ENCODE measurements around the gene PIK3C3. TPM values are rescaled to one million over a fixed set of nuclear protein-coding genes. Genes with fewer than 3 reads are reported as not detected.
"Not testable (repeated sequence)": the region's sequence is repeated elsewhere in the genome, so short reads cannot be mapped to it uniquely, and the experiment has no call there.

The PIK3C3 gene
- total RNA-seq, 1 donor from 2014 or later, result 62.2 TPM

DNA sequence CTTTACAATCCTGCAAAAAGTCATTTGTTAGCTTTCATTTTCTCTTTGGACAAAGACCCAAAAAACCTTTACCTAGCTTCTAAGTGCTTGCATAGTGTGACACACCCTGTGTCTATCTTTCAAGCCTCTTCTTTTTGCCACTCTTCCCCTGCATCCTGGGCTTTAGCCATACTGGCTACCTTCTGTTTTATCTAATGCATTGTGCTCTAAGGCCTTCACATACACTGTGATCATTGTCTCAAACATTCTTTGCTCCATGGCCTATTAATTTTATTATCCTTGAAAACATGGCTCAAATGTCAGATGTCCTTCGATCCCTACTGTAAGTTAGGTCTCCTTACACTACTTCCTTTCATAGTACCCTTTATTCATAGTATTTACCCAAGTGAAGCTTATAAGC lies 84.4 kb downstream of the PIK3C3 start:
- DNase-seq (ENCODE audit: low read depth), result no peak

DNA sequence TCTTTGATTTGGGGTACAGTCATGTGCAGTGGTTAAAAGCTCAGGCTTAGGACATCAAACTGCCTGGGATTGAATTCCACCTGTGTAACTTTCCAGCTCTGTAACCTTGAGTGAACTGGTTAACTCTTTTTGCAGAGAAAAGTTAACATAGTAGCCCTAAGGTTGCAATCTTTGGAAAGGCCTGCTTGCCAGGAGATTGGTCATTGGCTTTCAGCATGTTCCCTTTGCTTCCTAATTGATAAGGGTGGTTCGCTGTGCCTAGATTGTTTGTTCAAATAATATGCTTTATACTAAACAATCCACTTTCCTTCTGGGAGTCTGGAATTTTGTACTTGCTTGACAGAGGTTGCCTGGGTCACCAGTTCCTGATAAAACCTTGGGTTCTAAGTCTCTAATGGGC lies 86.8 kb downstream of the PIK3C3 start:
- no peak for DNase-seq (ENCODE audit: low read depth)
- TF ChIP-seq, protein P1, sequence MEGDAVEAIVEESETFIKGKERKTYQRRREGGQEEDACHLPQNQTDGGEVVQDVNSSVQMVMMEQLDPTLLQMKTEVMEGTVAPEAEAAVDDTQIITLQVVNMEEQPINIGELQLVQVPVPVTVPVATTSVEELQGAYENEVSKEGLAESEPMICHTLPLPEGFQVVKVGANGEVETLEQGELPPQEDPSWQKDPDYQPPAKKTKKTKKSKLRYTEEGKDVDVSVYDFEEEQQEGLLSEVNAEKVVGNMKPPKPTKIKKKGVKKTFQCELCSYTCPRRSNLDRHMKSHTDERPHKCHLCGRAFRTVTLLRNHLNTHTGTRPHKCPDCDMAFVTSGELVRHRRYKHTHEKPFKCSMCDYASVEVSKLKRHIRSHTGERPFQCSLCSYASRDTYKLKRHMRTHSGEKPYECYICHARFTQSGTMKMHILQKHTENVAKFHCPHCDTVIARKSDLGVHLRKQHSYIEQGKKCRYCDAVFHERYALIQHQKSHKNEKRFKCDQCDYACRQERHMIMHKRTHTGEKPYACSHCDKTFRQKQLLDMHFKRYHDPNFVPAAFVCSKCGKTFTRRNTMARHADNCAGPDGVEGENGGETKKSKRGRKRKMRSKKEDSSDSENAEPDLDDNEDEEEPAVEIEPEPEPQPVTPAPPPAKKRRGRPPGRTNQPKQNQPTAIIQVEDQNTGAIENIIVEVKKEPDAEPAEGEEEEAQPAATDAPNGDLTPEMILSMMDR (conservative IDR thresholded peaks at IDR 0.05; ENCODE audit: low read depth, low read length), result no peak
- no peak overlapping the region for H3K4me3 ChIP-seq (ENCODE audit: low read depth, low read length)

More for the DNA sequence above, 84.4 kb downstream of the PIK3C3 start:
- no peak overlapping the region for H3K4me3 ChIP-seq (ENCODE audit: low read depth, low read length)
- TF ChIP-seq, protein P1 (conservative IDR thresholded peaks at IDR 0.05; ENCODE audit: low read depth, low read length), result no peak

DNA sequence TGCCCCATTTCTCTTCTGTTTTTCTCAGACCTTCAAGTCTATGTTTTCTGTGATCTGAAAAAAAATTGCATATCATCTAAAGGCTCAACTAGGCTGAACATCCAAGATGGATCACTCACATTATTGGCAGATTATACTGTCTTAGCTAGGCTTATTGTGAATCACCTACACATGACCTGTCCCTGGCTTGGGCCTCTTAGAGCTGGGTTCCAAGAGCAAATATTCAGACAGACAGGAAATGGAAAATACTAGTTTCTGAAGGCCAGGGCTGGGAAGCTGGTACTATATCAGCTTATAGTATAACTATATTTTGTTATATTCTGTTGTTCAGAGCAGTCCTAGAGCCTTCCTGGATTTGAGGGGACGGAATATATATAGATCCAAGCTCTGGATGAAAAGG lies 90.3 kb downstream of the PIK3C3 start:
- no peak for DNase-seq (ENCODE audit: low read depth)
- no peak overlapping the region for H3K4me3 ChIP-seq (ENCODE audit: low read depth, low read length)
- TF ChIP-seq, protein P1 (conservative IDR thresholded peaks at IDR 0.05; ENCODE audit: low read depth, low read length), result no peak

DNA sequence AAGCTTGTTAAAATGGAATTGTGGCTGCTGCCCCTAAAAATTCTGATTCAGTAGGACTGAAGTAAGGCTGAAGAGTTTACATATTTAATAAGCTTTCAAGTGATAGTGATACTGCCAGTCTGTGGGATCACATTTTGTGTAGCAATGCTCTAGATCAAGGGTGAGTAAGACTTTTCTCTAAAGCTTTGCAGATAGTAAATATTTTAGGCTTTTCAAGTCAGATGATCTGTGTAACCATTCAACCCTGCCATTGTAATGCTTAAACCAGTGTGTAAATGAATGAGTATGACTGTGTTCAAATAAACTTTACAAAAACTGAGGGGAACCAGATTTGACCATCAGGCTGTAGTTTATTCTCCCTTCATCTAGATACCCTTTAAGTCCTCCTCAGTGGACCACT lies 92.7 kb downstream of the PIK3C3 start:
- TF ChIP-seq, protein P1 (conservative IDR thresholded peaks at IDR 0.05; ENCODE audit: low read depth, low read length), result no peak
- peak; percentile 61 for DNase-seq (ENCODE audit: low read depth)
- no peak overlapping the region for H3K4me3 ChIP-seq (ENCODE audit: low read depth, low read length)

DNA sequence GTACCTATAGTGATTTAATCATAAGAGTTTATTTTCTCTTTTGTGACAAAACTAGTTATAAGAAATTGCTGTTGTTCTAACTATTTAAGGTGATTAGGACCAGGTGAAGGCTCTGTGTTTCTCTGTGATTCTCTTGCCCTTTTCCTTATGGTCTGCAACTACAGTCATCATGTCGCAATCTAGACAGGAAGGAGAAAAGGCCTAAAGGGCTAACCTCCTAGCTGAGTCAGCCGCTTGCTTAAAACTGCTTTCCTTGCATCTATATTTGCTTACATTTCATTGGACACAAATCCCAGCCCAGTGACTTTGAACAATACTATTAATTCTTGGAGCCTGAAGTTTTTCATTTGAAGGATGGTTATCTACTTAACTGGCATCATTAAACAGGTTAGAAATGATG lies 93.1 kb downstream of the PIK3C3 start:
- peak; percentile 84 for DNase-seq (ENCODE audit: low read depth)
- TF ChIP-seq, protein P1 (conservative IDR thresholded peaks at IDR 0.05; ENCODE audit: low read depth, low read length), result no peak
- no peak overlapping the region for H3K4me3 ChIP-seq (ENCODE audit: low read depth, low read length)

DNA sequence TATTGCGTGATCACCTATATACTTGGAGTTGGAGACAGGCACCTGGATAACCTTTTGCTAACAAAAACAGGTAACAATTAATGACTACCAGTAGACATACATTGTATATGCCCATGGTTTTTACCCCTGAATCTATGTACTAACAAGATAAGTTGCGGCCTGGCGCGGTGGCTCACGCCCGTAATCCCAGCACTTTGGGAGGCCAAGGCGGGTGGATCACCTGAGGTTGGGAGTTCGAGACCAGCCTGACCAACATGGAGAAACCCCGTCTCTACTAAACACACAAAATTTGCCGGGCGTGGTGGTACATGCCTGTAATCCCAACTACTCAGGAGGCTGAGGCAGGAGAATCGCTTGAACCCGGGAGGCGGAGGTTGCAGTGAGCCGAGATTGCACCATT lies 94.5 kb downstream of the PIK3C3 start:
- not testable (repeated sequence) for DNase-seq (ENCODE audit: low read depth); H3K4me3 ChIP-seq (ENCODE audit: low read depth, low read length)

DNA sequence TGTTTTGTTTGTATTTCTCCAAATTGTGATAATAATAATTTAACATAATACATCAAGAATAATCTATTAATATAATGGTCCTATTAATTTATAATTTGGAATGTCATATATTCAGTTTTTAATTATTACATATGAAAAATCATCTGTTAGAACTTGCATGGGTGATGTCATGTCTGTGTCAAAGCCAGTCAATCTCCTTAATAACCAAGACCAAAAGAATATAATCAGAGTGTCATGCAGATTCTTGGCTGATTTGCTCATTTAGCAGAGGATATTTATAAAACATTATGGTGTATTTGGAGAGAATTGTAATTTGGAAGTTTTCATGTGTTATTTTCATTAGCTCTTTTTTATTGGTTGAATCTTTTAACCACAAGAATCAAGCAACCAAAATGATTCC lies 96.4 kb downstream of the PIK3C3 start:
- DNase-seq (ENCODE audit: low read depth), result no peak
- TF ChIP-seq, protein P1 (conservative IDR thresholded peaks at IDR 0.05; ENCODE audit: low read depth, low read length), result no peak
- no peak overlapping the region for H3K4me3 ChIP-seq (ENCODE audit: low read depth, low read length)

Data from epithelial cell of proximal tubule (primary cell).